ENCODE measurements around the gene KCNAB1. TPM values are rescaled to one million over a fixed set of nuclear protein-coding genes. Genes with fewer than 3 reads are reported as not detected.

Gene KCNAB1
- total RNA-seq, 2 experiments from 2014 or later = not detected

DNA sequence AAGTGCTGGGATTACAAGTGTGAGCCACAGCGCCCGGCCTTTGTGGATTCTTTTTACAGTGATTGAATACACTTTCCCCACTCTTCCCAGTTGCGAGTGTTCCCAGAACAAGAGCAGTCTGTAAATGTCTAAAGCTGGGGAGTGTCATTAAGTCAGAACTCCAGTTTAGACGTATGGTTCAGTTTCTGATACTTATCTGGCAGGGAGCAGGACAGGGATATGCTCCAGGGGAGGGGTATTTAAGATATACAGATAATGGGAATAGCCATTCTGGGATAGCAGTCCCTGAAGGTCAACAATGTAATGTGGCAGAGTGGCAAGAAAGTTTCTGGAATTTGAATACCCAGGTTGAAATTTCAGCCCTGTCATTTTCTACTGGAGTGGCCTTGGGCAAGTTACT is 270.5 kb downstream of the KCNAB1 start:
- H3K4me1 Mint-ChIP-seq = no peaks in the 10 kb centered on the region
- DNase-seq = no peak
- POLR2A ChIA-PET = no interaction called here
- peaks cover 30% of the 10 kb centered on the region for H3K27me3 Mint-ChIP-seq
- no peak overlapping the region for H3K27ac Mint-ChIP-seq
- no peaks in the 10 kb centered on the region for H3K9me3 Mint-ChIP-seq
- H3K36me3 Mint-ChIP-seq (ENCODE audit: low read depth) = no peaks in the 10 kb centered on the region
- CTCF ChIA-PET = no interaction called here
- no peak overlapping the region for H3K4me3 Mint-ChIP-seq

DNA sequence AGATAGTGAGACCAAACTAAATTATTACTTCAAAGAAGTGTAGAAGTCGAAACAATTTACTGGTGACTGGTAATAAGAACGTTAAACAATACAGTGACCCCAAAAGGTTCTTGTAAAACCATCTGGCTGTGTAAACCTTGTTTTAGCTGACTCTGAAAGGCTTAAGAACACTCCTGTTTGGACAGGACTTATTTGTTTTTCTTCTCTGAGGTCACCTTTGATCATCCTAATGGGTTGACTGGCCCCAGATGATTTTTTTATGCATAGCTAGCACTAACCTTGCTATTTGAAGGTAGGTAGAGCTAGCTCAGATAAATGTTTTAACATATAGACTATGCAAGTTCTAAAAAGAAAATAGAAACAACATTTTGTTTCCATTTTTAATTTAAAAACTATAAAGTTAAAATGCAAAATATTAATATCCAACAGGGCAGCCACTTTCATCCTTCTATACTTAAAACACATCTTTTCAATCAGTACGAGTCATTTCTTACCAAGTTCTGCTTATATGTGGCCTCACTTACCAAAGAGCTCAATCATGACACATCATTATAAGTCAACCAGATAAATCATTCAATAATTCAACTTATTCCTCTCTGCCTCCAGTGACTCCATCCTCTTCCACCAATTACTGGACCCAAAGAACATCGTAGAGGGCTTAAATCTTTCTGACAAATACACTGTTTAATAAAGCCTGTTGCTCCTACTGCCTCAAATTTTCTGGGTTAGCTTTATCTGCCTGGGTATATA is 275.8 kb downstream of the KCNAB1 start:
- H3K9me3 Mint-ChIP-seq = no peaks in the 10 kb centered on the region
- H3K4me1 Mint-ChIP-seq = no peaks in the 10 kb centered on the region
- H3K36me3 Mint-ChIP-seq (ENCODE audit: low read depth) = no peaks in the 10 kb centered on the region
- H3K27ac Mint-ChIP-seq = no peak overlapping the region
- ChIA-PET POLR2A (no interaction called here), CTCF (no interaction called here)
- H3K4me3 Mint-ChIP-seq = no peak overlapping the region
- H3K27me3 Mint-ChIP-seq = peaks cover 19% of the 10 kb centered on the region
- DNase-seq = no peak

DNA sequence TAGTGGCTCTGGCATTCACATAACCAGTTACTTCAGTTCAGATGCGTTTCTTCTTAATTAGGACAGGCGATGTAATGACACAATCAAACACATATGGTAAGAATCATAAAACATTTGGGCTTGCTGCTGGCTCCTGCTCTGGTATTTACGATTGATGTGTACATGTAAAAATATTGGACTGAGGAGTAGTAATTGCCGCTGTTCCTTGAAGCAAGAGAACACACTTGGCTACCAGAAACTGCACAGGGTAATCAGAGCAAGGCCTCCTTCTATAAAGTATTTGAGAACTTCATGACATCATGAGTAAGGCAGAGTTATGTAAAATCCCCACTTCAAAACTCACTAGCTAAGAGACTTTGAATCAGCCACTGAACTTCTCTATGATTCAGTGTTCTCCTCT is 276.5 kb downstream of the KCNAB1 start:
- H3K27ac Mint-ChIP-seq = no peak overlapping the region
- POLR2A ChIA-PET = no interaction called here
- H3K27me3 Mint-ChIP-seq = peaks cover 14% of the 10 kb centered on the region
- H3K4me3 Mint-ChIP-seq = no peak overlapping the region
- CTCF ChIA-PET = no interaction called here
- no peaks in the 10 kb centered on the region for H3K36me3 Mint-ChIP-seq (ENCODE audit: low read depth)
- H3K9me3 Mint-ChIP-seq = no peaks in the 10 kb centered on the region
- no peaks in the 10 kb centered on the region for H3K4me1 Mint-ChIP-seq
- DNase-seq = no peak

DNA sequence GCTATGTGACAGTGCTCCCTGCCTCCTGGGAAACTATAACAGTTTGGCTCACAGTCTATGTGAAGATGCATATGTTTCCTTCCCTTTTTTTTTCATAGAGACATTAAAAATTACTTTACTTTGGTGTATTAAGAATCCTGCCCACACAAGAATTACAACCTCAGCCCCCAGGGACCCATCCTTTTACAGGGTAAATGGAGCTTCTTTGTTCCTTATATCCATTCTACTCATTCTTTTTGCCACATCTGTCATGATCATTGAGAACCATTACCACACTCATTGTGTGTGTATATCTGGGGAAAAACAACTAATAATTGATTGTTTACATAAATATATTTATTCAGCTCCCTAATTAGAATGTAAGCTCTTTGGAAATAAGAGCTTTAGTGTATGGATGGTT is 277.2 kb downstream of the KCNAB1 start:
- no peak for DNase-seq
- Mint-ChIP-seq H3K9me3 (no peaks in the 10 kb centered on the region), H3K27me3 (peaks cover 12% of the 10 kb centered on the region), H3K36me3 (ENCODE audit: low read depth) (no peaks in the 10 kb centered on the region), H3K4me3 (no peak overlapping the region), H3K27ac (no peak overlapping the region), H3K4me1 (no peaks in the 10 kb centered on the region)
- POLR2A ChIA-PET = no interaction called here
- CTCF ChIA-PET = interaction anchor here (1.4 kb wide), 1 partner anchor 20 kb away, joined by 5 read pairs; no protein-coding TSS in a partner anchor

DNA sequence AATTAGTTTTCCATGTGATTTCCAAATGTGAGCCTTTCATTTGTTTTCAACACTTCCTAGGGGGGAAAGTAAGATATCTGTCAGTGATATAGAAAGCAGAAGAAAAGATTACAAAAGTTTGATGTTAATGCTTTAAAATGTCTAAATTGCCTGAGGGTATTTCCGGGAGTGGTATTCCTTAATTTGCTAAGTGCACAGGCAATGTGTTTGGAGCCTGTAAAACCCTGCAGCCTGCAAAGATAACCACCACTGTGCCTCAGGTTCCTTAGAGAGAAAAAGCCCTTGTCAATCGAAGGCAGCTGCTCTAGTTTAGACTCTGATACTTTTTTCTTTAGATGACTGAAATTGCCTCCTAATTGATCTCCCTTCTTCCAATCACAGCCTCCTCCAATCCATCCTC is 279.7 kb downstream of the KCNAB1 start:
- DNase-seq = no peak
- Mint-ChIP-seq H3K4me1 (no peaks in the 10 kb centered on the region), H3K4me3 (no peak overlapping the region), H3K36me3 (ENCODE audit: low read depth) (no peaks in the 10 kb centered on the region), H3K9me3 (no peaks in the 10 kb centered on the region), H3K27me3 (peaks cover 6% of the 10 kb centered on the region), H3K27ac (no peak overlapping the region)
- POLR2A ChIA-PET = no interaction called here
- CTCF ChIA-PET = interaction anchor here (0.7 to 0.8 kb wide), 3 partner anchors 16 to 1420 kb away, joined by 3 read pairs; no protein-coding TSS in a partner anchor

DNA sequence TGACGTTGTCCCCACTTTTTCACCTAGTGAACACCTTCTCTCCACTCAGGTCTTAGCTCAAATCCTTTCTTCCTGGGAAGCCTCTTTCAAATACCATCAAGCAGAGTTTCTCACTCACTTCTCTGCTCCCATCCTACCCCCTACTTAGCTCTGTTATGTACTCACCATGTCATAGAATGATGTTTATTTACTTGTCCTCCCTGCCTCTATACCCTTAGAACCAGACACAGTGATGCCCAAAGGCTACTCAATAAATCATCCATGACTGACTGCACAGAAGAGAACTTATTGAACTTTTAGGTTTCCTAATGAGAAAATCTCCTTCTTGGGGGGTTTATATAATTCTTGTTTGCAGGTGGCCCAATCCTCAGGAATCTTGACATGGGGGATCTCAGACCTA is 280.4 kb downstream of the KCNAB1 start:
- no peaks in the 10 kb centered on the region for H3K36me3 Mint-ChIP-seq (ENCODE audit: low read depth)
- H3K9me3 Mint-ChIP-seq = no peaks in the 10 kb centered on the region
- H3K27ac Mint-ChIP-seq = no peak overlapping the region
- peaks cover 7% of the 10 kb centered on the region for H3K27me3 Mint-ChIP-seq
- ChIA-PET POLR2A (no interaction called here), CTCF (interaction anchor here (0.6 to 0.8 kb wide), 4 partner anchors 17 to 1420 kb away, joined by 3 to 4 read pairs (median 3); no protein-coding TSS in a partner anchor)
- H3K4me1 Mint-ChIP-seq = no peaks in the 10 kb centered on the region
- DNase-seq = no peak
- no peak overlapping the region for H3K4me3 Mint-ChIP-seq

DNA sequence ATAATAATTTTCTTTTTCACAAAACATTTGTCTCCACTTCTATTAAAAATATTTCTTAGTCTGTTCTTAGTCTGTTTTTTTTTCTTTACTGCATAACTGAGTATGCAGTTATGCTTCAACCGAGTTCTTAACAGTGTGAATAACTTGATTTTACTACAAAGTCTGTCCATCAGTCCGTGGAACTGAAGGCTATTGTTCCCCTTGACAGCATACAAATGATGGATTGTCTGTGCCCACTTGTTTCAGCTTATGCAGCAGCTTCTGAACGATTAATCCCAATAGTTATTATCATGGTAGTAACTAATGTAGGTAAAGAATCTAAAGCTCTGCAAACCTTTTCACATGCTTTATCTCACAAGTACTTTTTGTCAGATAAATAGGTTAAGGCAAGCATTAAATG is 283.8 kb downstream of the KCNAB1 start:
- no peak overlapping the region for H3K4me3 Mint-ChIP-seq
- H3K27me3 Mint-ChIP-seq = peaks cover 11% of the 10 kb centered on the region
- H3K27ac Mint-ChIP-seq = no peak overlapping the region
- ChIA-PET POLR2A (no interaction called here), CTCF (no interaction called here)
- no peak for DNase-seq
- no peaks in the 10 kb centered on the region for H3K36me3 Mint-ChIP-seq (ENCODE audit: low read depth)
- no peaks in the 10 kb centered on the region for H3K4me1 Mint-ChIP-seq
- no peaks in the 10 kb centered on the region for H3K9me3 Mint-ChIP-seq

DNA sequence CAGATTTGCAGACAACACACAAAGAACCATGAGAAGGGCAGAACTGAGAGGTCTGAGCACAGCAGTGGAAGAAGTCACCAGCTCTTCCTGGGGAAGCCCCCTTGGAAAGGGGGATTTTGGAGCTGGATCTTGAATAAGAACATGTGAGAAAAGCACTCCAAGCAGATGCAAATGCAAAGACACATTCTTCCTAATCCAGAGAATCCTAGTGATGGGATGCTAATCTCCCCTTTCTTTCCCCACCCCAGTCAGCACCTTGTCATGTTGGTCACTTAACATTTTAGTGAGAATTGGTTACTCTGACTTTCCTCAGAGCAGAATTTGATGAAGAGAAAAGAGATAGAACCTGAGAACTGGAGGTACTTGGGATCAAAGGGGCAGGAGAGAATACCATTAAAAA is 286.0 kb downstream of the KCNAB1 start:
- no peak for DNase-seq
- H3K4me3 Mint-ChIP-seq = no peak overlapping the region
- no peaks in the 10 kb centered on the region for H3K36me3 Mint-ChIP-seq (ENCODE audit: low read depth)
- ChIA-PET POLR2A (no interaction called here), CTCF (no interaction called here)
- no peak overlapping the region for H3K27ac Mint-ChIP-seq
- H3K4me1 Mint-ChIP-seq = no peaks in the 10 kb centered on the region
- no peaks in the 10 kb centered on the region for H3K9me3 Mint-ChIP-seq
- H3K27me3 Mint-ChIP-seq = peaks cover 16% of the 10 kb centered on the region

DNA sequence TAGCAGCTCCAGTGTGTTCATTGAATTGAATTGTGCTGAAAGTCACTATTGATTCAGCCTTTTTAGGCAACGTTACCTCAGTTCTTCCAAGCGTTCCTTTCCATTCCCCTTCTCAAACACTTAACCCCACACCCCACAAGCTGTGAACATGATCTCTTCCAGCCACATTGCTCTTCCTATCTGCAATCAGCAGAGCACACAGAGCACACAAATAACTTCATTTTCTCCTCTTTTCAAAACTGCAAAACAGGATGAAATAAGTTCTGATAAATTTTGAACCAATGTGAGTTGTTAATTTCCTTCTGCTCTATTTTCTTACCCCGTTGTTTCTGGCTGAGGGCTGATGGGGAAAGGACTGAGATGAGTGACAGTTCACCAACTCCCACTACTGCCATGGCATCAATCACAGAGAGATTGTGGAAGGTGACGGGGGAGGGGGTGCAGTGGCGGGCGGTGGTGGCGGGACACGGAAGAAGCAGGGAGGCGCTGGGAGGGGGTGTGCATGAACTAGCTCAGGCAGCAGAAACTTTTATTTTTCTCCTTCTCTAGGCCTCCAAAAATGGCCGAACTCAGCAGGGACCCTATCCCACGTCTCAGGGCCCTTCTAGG is 287.3 kb downstream of the KCNAB1 start:
- Mint-ChIP-seq H3K4me1 (no peaks in the 10 kb centered on the region), H3K4me3 (no peak overlapping the region), H3K9me3 (no peaks in the 10 kb centered on the region), H3K27ac (no peak overlapping the region), H3K36me3 (ENCODE audit: low read depth) (no peaks in the 10 kb centered on the region), H3K27me3 (peaks cover 19% of the 10 kb centered on the region)
- DNase-seq = no peak
- CTCF ChIA-PET = interaction anchor here (0.6 kb wide), 1 partner anchor 73 kb away, joined by 3 read pairs; no protein-coding TSS in a partner anchor
- POLR2A ChIA-PET = no interaction called here

DNA sequence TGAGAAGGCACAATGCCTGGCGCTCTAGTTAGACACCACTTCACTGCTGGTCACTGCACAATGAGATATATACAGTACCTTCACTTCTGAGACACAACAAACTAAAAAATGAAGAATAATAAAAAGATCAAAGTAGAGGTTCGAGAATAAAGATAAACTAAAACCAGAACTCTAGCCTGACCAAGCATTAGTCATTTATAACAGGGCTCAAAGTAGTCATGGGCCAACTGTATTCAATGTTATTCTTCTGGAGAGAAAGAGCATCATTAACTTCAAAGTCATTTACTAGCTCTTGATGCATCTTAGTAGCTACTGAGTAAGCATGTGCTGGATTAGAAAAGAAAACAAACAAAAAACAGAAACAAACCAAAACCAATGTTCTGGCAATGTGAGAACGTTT is 289.3 kb downstream of the KCNAB1 start:
- H3K27me3 Mint-ChIP-seq = peaks cover 22% of the 10 kb centered on the region
- H3K9me3 Mint-ChIP-seq = no peaks in the 10 kb centered on the region
- CTCF ChIA-PET = no interaction called here
- H3K4me3 Mint-ChIP-seq = no peak overlapping the region
- POLR2A ChIA-PET = no interaction called here
- H3K4me1 Mint-ChIP-seq = no peaks in the 10 kb centered on the region
- H3K27ac Mint-ChIP-seq = no peak overlapping the region
- no peak for DNase-seq
- H3K36me3 Mint-ChIP-seq (ENCODE audit: low read depth) = no peaks in the 10 kb centered on the region

DNA sequence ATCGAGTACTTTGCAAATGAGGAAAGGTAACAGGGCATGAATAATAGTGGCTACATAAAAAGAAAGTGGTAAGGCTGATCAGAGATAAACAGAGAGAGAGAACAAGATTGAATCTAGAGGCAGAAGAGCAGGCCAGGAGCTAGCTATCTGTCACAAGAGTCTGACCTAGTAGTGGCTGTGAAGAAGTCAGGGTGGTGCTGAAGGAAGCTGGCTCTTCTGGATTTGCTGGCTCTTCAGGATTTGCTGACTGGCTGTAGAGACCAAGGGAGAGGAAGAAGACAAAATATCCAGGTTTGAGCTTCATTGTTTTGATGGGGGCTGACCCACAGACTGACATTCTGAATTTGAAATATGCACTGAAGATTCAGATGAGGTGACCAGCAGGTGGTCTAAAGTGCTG is 292.2 kb downstream of the KCNAB1 start:
- no peaks in the 10 kb centered on the region for H3K9me3 Mint-ChIP-seq
- ChIA-PET CTCF (no interaction called here), POLR2A (no interaction called here)
- no peak overlapping the region for H3K4me3 Mint-ChIP-seq
- H3K36me3 Mint-ChIP-seq (ENCODE audit: low read depth) = no peaks in the 10 kb centered on the region
- H3K27me3 Mint-ChIP-seq = peaks cover 25% of the 10 kb centered on the region
- H3K4me1 Mint-ChIP-seq = no peaks in the 10 kb centered on the region
- no peak for DNase-seq
- H3K27ac Mint-ChIP-seq = no peak overlapping the region

DNA sequence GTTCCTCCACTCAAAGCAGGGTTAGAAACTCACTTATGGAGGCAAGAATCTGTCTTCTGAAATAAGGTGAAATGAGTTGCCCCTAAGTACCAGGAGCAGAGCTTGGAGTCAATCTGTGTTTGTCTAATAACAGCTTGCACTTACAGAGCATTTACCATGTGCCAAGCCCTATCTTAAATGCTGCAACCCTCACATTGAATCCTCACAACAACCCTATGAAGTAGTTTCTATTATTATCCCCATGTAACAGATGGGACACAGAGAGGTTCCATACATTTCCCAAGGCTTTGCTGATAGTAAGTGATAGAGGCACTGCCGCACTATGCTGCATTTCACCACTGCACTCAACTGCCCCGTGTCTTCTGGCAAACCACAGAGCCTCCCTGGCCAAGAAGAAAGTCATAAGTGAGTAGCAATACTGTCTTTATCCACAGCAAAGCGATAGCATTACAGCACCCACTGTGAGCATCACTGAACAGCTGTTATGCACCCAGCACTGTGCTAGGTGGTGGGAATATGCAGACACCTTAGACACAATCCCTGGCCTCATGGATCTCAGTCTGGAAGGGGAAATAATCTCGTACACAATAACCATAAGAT is 293.0 kb downstream of the KCNAB1 start:
- no peak for DNase-seq
- CTCF ChIA-PET = no interaction called here
- H3K27me3 Mint-ChIP-seq = peaks cover 25% of the 10 kb centered on the region
- H3K36me3 Mint-ChIP-seq (ENCODE audit: low read depth) = no peaks in the 10 kb centered on the region
- H3K4me1 Mint-ChIP-seq = no peaks in the 10 kb centered on the region
- H3K4me3 Mint-ChIP-seq = no peak overlapping the region
- POLR2A ChIA-PET = no interaction called here
- H3K9me3 Mint-ChIP-seq = no peaks in the 10 kb centered on the region
- no peak overlapping the region for H3K27ac Mint-ChIP-seq

DNA sequence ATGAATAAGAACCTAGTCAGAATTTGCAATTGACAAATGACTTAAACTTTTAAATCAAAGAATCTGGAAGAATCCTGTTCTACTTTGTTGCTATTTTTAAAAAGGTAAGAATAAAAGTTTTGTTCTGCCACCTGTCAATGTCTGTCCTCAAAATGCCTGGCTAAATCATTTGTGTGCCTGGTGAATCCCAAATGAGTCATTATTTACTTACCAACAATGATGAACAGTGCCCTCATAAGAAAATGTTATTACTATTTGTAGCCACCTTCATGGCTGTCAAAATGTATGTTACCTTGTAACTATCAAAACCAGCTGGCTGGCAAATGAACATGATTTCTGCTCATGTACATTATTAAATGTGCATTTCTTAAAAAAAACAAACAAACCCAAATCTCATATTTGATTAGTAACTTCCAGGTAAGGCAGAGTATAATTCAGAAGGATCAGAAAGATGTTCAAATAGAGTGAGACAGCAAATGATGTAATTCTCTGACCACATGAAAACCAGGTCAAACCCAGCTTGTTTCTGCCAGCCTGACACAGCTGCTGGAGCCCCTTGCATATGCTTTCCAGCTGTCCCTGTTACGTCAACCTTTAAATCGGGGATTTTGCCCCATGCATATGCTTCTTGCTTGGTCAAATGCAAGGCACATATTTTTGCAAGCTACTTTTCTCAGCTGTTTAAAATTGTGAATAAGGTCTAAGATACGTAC is 296.6 kb downstream of the KCNAB1 start:
- ChIA-PET POLR2A (no interaction called here), CTCF (no interaction called here)
- H3K4me1 Mint-ChIP-seq = no peaks in the 10 kb centered on the region
- H3K9me3 Mint-ChIP-seq = no peaks in the 10 kb centered on the region
- H3K4me3 Mint-ChIP-seq = no peak overlapping the region
- H3K27me3 Mint-ChIP-seq = peaks cover 17% of the 10 kb centered on the region
- H3K36me3 Mint-ChIP-seq (ENCODE audit: low read depth) = no peaks in the 10 kb centered on the region
- no peak overlapping the region for H3K27ac Mint-ChIP-seq
- DNase-seq = no peak

Measured in activated CD4-positive, alpha-beta T cell treated with anti-CD3 and anti-CD28 coated beads, Interleukin-2, amount 10 ng/mL, durations not matched to agents 7 days and 5 days (primary cell).